A673 (cell line): ENCODE measurements around the gene PTPN23.

Experiments
- CTCF ChIP-seq: fragments of 300-800, 200-600 bp; sonication (generic); conservative IDR thresholded peaks from 2 replicates; pipeline ENCODE4 v1.5.1; 2017; ENCODE audit warnings: low read depth, mild to moderate bottlenecking, antibody characterized with exemption, low read length, moderate library complexity, mixed read lengths
- EZH2 ChIP-seq: fragments of 200-600 bp; sonication (generic); IDR thresholded peaks from 2 replicates; pipeline ENCODE4 v1.6.1; 2017; ENCODE audit warnings: borderline replicate concordance, low read depth, mild to moderate bottlenecking, mixed read lengths, antibody characterized with exemption, low read length; ENCODE audit not compliant: poor library complexity, severe bottlenecking

- TF ChIP-seq EZH2 (no peak), CTCF (peak; percentile 76)
Measured at GRCh38 chr3:47420511-47421484, 40.0 kb downstream of the PTPN23 start.
